SKM-1 (cell line): ENCODE measurements around the gene QRICH2.
"Not testable (repeated sequence)": the region's sequence is repeated elsewhere in the genome, so short reads cannot be mapped to it uniquely, and the experiment has no call there.

Experiments used
- DNase-seq: peaks from one replicate; lab custom pipeline; 2025; ENCODE audit not compliant: unreplicated experiment; lab: John Stamatoyannopoulos, UW

Gene QRICH2

DNA sequence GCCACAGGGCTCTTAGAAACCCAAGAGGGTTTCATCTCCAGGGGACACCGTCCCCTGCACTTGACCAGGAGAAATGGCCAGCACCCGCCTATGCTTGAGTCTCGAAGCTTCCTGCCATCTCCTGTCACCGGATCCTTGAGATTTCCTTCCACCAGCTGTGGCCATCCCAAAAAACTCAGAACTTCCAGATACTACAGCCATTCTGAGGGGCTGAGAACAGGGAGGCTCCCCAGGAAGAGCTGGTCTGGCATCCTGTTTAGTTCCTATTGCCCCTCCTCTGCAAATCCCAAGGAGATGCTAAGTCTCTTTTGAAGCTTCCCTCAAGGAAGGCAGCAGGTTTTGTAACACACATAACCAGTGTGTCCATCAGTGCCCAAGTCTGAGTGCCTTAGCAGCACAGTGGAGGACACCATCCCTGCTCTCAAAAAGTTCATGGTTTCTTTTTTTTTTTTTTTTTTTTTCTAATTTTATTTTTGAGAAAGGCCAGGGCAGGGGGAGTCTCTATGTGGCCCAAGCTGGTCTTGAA is 41.0 kb downstream of the QRICH2 start:
- DNase-seq = no peak

DNA sequence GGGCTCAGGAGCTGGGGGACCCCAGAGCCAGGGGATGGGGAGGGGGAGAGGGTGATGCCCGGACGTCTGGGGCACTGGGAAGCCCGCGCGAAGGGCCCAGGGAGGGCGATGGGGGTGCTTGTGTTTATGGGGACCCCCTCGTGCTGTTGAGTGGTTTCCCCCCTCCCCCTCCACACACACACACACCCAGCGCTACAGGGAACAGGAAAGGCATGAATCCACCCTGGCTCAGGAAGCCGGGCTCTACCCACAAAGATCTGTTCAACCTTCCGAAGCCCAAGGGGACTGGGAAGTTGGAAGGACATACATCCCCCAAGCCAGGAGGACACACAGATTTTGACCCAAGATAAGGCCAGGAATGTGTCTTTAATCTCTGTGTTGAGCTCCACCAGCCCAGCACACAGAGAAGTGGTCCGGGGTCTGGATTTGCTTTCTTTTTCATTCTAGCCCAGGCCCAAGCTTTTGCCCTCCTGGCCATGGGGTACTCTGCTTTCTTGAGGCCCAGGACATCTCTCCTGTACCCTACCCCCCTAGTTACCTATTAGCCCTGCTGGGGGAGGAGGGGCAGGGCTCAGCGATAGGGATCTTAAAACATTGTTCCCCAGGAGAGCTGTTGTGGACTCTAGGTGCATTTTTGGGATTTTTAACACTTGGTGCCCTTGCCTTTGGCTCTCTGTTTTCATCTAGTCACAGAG is 41.7 kb downstream of the QRICH2 start:
- DNase-seq = no peak

DNA sequence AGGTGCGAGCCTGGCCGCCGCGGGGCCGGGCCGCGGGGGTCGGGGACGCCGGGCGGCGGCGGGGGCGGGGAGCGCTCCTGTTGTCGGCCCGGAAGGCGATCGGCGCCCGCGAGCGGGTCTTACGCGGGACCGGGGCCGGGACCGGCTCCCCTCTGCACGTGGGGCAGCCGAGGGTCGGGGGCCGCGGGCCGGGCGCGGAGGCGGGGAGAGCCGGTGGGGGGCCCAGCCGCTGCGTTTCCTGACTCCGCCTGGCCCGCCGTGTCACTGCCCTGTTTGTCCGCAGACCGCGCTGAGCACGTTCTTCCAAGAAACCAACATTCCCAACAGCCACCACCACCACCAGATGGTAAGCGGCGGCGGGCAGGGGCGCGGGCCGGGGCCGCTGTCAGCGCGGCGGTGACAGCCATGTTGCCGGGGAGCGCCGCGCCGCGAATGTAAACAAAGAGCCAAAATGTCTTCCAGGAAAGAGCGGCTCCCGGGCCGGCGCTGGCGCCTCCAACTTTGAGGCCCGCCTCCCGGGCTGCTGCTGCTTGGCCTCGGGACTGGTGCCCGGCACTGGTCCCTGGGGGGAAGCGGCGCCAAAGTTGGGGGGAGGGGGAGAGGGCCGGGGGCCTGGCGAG is 42.3 kb downstream of the QRICH2 start:
- DNase-seq = no peak

DNA sequence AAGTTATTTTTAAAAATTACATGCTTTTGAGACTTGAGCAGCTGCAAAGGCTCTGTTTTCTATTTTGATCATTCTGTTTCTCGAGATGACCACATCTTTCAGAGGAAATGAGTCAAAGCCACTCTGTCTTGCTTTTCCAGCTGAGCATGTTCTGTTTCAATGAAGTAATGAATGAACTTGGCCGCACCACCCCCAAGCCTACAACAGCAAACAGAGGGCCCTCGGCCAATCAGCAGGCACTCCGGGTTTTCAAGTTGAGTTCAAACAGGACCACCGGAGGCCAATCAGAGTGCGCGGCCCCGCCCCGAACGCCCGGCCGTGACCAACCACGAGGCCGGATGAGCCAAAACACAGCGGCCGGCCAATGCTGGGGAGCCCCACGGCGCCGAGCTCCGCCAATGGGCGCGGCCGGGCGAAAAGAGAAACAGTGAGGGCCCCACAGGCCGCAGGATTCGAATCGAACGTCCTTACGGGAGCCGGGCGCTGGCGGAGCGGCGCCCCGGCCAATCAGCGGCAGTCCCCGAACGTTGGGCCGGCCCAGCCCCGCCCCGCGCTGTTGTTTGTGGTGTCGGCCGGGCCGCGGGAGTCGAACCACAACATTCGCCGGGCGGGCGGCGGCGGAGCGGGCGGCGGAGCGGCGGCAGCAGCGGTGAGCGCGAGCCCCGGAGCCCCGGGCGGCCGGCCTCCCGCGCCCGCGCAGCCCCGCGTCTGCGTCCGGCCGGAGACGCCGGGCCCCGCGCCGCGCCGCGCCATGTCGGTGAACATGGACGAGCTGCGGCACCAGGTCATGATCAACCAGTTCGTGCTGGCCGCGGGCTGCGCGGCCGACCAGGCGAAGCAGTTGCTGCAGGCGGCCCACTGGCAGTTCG is 43.1 kb downstream of the QRICH2 start, which contains the start of gene UBALD2:
Gene UBALD2 (plus strand): TSS at position 594 of the 869 bp plus-strand sequence. CDS start 158 bp downstream, at position 752.
- peak; percentile 97 for DNase-seq

DNA sequence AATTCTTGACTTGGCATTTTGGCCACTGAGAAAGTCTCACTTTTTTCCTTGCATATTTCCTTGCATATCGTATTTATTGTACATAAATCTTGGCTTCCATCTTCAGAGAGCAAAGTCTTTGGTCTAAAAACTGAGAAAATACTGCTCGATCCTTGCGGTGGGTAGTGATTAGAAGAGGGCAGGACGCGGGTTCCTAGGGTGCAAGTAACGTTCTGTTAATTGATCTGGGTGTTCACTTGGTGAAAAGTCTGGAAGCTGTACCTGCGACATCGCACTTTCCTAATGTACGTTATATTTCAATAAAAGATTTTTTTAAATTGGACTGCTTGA is 43.7 kb downstream of the QRICH2 start:
- no peak for DNase-seq

DNA sequence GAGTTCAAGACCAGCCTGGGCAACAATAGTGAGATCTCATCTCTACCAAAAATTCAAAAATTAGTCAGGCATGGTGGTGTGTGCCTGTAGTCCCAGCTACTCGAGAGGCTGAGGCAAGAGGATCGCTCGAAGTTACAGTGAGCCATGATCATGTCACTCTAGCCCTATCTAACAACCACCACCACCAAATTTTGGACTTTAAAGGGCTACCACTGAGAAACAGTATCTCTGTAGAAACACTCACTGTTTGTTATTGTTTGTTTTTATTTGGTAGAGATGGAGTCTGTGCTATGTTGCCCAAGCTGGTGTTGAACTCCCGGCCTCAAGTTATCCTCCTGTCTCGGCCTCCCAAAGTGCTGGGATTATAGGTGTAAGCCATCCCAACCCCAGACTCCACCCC is 44.2 kb downstream of the QRICH2 start:
- no peak for DNase-seq

DNA sequence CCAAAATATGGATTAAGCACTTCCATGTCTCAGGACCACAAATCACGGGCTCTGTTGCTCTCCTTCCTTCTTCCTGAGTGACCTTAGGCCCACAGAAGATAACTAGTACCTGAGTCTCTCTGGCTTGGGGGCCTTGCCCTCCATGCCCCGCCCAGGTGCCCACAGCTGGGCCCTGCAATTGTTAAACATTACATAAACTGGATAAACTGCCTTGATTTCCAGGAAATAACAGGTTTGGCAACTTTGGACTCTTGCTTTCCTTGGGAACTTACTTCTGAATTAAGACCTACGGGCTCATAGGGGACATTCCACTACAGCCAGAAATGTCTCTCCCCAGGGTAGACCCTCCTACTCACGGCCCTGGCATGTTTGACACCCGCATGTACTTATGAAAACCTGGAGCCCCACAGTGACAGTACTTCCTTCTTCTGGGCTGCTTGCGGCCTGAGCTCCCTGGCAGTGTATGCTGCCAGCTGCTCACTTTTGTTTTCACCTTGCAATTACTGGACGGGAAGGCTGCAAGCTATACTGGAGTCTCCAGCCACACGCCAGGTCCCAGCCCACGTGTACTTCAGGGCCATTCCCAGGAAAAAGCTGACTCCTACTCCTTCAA is 45.2 kb downstream of the QRICH2 start:
- DNase-seq = peak; percentile 37

DNA sequence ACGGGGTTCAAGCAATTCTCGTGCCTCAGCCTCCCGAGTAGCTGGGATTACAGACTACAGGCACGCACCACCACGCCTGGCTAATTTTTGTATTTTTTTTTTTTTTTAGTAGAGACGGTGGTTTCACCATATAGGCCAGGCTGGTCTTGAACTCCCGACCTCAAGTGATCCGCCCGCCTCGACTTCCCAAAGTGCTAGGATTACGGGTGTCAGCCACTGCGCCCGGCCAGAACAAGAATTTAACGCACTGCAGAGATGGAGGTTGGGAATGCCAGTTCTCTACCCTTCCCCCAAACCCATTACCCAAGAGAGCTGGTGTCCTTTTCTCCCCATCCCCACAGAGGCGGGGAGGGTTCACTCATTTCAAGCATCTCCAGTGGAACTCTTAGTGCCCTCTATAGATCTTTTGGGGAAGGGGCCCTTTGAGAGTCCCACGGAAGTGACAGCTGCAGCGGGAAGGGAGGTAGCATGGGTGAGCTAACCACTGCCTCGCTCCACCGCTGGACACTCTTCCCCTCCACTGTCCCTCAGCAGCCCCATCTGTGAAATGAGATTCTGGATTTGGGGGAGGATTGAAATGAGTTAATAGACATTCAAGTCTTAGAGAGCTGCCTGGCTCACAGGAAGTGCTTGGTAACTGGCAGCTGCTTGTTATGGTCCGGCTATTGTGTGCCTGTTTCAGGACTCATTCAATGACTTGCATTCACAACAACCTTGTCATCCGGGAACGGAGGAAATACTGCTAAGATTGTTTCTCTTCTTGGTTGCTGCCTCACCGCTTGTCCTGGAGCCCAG is 46.5 kb downstream of the QRICH2 start:
- DNase-seq = no peak

DNA sequence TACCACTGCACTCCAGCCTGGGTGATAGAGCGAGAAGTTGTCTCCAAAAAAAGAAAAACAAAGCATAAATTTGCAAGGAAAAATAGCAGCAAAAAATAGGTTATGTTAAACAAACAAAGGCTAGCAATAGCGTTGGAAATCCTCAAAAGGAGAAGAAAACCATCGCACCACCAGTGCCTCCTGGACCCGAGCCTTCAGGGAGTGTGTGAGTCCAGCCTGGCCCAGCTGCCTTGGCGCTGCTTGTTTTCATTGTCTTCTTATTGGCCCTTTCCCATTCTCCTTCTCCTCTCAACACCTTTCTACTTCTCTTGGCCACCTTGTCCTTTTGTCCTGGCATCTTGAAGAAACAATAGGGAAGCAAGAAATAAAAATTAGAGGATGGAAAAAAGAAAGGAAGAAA is 47.4 kb downstream of the QRICH2 start:
- DNase-seq = no peak

DNA sequence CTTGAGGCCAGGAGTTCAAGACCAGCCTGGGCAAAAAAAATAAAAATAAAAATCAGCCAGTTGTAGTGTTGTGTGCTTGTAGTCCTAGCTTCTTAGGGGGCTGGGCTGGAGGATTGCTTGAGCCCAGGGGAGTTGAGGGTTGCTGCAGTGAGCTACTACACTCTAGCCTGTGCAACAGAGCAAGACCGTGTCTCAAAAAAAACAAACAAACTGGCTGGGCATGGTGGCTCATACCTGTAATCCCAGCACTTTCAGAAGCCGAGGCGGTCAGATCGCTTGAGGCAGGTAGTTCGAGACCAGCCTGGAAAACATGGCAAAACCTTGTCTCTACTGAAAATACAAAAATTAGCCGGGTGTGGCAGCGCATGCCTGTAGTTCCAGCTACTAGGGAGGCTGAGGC is 47.9 kb downstream of the QRICH2 start:
- DNase-seq = no peak

DNA sequence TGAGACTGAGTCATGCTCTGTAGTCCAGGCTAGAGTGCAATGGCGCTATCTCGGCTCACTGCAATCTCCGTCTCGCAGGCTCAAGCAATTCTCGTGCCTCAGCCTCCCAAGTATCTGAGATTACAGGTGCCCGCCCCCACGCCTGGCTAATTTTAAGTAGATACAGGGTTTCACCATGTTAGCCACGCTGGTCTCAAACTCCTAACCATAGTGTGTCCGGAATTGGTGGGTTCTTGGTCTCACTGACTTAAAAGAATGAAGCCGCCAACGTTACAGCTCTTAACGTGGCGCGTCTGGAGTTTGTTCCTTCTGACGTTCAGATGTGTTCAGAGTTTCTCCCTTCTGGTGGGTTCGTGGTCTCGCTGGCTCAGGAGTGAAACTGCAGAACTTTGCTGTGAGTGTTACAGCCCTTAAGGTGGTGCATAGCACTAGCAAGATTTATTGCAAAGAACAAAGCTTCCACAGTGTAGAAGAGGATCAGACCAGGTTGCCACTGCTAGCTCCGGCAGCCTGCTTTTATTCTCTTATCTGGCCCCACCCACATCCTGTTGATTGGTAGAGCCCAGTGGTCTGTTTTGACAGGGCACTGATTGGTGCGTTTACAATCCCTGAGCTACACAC is 51.5 kb downstream of the QRICH2 start:
- DNase-seq = not testable (repeated sequence)

DNA sequence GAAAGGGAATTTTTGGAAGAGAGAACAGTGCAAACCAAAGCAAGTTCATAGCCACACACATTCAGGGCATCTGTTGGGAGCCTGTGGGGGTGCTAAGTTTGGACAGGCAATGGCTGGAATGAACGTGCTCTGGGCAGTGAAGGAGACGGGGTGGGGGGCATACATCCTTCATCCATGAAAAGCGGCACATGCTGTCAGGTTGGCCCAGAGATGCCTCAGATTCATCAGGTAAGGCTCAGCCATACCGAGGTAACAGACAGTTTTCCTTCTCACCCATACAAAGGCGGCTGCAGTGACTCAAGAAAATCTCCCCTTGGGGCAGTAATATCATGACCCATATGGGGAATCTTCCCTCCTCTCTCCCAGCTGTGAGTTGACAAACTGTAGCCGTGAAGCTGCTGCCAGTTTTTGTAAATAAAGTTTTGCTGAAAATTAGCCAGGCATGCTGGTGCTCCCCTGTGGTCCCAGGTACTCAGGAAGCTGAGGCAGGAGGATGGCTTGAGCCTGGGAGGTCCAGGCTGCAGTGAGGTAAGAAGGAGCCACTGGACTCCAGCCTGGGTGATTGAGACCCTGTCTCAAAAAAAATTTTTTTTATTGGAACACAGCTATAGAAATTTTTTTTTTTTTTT is 52.2 kb downstream of the QRICH2 start:
- DNase-seq = no peak

DNA sequence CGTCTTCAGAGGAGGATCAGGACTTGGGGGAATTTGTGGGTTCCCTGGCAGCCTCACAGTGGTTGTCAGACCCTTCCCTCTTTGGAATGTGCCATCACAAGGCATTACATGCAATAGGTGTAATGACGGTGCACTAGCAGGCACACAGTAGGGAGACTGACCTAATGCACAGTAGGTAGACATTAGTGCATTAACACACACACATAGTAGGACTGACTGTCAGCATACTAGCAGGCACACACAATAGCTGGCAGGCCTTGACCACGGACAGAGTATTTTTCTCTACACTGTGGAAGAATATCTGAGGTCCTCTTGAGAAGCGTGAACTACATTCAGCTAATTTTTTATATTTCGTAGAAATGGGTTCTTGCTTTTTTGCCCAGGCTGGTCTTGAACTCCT is 53.8 kb downstream of the QRICH2 start:
- DNase-seq = no peak

DNA sequence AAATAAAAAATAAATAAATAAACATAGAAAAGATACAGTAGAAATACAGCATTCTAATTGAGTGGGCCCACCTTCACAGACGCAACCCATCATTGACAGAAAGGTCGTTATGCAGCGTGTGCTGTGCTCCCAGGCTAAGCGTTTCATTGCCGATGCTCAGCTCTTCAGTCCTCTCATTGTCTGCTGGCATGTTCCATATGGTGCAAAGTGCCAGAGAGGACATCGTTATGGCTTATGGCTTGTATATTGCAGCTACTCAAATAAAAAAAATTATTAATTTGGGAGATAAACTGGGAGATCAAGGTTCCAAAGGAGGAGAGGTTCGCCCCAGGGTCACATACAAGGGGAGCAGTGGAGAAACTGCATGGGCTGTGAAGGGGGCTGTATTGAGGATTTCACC is 54.2 kb downstream of the QRICH2 start:
- DNase-seq = no peak

DNA sequence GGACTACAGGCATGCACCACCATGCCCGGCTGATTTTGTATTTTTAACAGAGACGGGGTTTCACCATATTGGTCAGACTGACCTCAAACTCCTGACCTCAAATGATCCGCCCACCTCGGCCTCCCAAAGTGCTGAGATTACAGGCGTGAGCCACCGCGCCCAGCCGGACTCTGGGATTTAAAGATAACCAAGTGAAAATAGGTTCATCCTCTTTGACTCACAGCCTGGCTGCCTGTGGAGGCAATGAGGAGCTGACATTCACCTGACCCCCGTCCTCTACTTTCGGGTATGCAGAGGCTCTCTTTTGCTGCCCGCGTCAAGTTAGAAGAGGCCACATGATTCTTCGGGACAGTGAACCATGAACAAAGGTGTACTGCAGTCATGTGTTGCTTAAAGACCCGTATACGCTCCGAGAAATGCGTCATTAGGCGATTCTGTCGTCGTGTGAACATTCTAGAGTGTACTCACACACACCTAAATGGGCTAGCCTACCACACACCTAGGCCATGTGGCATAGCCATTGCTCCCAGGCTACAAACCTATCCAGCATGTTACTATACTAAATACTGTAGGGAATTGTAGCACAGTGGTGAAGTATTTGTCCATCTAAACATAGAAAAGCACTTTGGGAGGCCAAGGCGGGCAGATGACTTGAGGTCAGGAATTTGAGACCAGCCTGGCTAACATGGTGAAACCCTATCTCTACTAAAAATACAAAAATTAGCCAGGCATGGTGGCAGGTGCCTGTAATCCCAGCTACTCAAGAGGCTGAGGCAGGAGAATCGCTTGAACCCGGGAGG is 54.9 kb downstream of the QRICH2 start:
- DNase-seq = not testable (repeated sequence)

DNA sequence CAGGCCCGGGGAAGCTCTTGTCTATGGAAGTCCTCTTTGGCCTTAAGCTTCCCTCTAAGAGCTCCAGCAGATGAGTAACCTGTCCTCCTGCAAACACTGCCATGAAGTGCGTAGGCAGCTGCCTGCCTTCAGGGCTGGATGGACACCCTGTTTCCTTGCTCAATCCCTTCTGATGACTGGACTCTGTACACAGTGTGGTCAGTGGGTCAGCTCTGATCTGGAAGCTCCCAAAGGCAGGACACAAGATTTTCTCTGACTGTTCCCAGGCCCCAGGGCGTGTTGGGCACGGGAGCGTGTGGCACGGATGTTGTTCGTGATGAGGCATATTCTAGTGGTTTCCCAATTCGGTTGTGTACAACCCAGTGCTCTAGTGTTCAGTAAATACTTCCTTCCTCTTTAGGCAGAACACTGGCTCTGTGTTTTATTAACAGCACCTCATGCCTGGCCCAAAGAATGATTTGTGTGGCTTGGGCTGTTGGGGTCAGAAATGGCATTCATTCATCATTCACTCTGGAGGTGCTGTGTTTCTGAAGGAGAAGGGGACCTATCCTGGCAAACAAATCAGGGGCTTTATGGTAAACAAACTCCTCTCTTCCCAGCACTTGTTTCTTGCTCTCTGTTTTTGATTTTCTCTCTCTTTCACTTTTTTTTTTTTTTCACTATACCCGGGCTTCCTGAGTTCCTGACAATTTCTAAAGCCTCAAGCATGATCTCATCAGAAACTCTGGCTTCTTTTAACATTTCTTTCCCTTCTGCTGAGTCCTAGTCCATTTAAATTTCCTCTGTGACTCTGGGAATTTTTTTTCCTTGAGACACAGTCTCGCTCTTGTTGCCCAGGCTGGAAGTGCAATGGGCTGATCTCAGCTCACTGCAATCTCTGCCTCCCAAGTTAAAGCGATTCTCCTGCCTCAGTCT is 55.8 kb downstream of the QRICH2 start:
- DNase-seq = peak; percentile 69

DNA sequence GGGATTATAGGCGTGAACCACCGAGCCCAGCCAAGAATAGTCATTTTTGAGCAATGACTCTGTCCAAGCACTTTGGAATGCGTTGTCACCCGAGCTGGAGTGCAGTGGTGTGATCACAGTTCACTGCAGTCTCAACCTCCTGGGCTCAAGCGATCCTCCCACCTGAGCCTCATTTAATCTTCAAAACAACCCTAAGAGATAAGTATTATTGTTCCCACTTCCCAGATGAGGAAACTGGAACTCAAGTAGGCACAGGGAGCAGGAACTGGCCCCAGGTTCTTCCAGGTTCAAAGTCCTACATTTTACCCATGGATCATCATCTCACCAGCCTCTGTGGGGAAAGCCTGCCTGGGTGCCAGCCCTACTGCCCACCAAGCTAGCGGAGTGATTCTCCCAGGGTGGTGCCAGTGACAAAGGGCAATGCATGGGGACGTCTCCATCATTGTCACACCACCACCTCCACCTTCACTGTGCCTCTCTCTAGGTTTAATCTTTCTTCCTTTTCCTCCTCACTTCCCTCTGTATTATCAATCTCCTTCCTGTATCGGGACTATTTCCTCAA is 56.5 kb downstream of the QRICH2 start:
- no peak for DNase-seq
